Measurements from ENCODE around the gene LEFTY2.
"Not testable (repeated sequence)": the region's sequence is repeated elsewhere in the genome, so short reads cannot be mapped to it uniquely, and the experiment has no call there.

Gene LEFTY2

DNA sequence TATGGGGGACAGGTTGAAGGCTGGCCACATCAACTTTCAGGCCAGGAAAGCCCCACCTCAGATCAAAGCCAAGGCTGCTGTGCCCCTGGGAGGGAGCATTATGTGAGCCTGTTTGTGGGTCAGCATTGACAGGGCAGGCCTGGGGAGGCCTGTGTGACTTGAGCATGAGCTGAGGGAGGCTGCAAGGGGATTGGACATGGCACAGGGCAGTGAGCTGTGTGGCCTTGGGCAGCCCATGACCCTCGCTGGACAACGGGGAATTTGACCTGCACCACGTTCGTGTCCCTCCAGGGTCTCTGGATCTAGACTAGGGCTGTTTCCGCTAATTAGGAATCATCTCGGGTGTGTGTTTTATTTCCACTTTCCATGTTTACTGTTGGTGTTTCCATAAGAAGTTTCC, 34.6 kb downstream of the LEFTY2 start:
- no peak for DNase-seq (ENCODE audit: low read depth in 3 of 3)

DNA sequence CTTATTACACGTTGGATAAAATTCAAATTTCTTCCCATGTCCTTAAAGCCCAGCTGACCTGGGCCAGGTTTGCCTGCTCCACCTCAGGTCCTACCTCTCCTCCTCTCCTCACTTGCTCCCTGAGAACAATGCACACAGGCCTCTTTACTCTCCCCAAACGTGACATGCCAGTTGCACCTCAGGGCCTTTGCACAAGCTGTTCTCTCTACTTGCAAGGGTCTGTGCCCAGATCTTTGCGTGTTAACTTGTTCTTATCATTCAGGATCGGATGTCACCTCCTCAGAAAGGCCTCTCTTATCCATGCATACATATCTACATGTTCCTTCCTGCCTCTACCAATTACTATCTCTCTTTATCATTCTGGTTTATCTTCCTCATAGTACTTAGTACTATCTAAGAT, 37.4 kb downstream of the LEFTY2 start:
- DNase-seq (ENCODE audit: low read depth in 3 of 3): no peak

DNA sequence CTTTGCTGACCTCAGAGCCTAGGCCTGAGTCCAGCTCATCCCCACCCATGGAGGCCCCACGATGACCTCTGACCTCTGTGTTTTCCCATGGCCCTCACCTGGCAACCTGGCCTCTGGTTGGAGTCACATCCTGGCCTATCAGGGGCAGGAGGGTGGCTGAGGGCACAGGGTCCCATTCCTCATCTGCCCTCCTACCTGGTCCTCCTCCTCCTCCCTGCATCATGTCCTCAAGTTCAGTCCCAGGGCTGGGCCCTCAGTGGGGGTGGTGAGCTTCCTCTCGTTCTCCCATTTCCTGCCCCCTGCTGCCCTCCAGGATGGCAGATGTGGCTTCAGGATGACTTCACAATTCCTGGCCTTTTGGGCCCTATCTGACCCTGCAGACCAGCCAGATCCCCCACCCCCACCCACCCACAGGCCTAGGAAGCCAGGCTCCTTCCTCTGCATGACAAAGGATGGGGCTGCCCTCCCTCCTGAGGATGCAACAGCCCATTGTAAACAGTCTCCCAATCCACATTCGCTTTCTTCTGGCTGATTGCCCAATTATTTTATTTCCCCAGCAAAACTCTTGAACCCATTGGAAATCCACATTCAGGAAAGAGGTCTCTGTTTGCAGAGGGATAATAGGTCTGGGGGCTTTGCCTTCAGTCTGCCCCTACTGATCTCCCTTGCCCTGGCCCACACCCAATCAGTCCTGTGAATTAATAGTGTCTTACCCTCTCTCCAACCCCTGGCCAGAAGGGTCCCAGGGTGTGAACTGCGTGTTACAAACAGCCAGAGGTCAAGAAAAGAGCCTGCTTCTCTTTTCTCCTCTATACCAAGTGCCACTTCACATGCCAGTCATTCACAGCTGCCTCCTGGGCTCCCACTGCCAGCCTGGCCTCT, 41.7 kb downstream of the LEFTY2 start:
- no peak for DNase-seq (ENCODE audit: low read depth in 3 of 3)

DNA sequence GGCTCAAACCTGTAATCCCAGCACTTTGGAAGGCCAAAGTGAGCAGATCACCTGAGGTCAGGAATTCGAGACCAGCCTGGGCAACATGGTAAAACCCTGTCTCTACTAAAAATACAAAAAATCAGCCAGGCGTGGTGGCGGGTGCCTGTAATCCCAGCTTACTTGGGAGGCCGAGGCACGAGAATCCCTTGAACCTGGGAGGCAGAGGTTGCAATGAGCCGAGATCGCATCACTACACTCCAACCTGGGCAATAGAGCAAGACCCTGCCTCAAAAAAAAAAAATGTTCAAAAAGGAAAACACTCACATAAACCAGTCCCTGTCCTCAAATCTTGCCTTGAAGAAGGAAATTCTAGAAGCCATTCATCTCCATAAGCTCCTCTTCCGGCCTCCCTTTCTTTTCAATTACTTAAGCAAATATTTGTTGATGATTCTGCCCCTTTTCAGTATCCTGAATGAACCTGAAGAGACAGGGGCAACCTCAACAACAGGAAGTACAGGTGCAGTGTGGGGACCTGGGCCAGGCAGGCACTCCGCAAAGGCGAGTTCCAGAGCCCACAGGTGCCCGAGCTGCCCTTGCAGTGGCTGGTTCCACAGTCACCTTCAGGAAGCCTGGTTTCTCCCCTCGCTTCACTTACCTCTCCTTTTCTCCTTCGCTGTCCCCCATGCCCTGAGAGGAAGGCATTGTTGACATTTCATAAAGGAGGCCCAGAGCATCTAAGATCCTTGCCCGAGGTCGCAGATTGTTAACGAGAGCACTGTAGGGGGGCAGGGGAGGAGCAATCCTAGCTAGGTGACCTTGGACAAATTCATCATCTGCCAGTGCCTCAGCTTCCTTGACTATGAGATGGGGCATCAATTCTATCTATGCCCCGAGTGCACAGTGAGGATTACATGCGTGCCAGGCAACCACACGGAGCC, 43.2 kb downstream of the LEFTY2 start:
- no peak for DNase-seq (ENCODE audit: low read depth in 3 of 3)

DNA sequence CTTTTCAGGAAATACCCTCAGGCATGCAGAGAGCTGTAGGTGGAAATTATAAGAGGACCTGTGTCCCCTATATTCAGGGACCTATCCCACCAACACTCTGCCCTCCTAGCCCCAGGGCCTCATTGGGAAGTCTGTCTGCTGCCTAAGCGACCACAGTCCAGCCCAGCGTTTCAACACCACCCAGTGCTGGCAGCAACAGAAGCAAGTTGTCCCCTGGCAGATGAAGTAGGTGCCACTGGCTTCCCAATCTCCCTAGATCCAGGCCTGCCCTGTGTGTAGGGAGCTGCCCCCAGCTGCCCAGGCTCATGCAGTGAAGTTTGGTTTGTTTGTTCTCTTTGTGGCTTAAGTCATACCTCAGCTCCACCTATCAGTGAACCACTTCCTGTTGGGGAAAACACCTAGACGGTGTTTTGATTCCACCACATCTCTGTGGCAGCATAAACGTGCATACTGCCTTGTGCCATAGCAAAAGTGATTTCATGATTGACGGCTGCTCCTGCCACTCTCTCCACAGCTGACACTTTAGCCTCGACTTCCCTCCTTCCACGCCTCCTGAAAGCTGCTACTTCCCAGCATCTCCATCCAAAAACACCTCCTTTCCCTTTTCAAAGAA, 44.0 kb downstream of the LEFTY2 start:
- peak; percentile 47 to 50 (median 47) for DNase-seq (ENCODE audit: low read depth in 3 of 3)

DNA sequence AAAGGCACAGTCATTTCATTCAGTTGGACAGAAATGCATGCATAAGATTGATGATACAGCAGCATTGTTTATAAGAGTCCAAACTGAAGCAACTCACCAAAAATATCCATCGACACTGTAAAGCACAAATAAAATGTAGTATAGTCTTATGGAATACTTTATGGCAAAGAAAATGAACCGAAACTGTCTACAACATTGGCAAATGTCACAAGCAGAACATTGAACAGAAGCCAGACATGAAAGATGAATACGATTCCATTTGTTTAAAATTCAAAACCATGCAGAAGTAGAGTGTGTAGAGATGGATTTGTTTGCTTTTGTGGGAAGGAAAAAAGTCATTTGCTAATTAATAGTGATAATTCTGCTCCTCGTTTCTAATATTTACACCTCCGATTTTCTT, 44.5 kb downstream of the LEFTY2 start:
- DNase-seq (ENCODE audit: low read depth in 3 of 3): no peak

DNA sequence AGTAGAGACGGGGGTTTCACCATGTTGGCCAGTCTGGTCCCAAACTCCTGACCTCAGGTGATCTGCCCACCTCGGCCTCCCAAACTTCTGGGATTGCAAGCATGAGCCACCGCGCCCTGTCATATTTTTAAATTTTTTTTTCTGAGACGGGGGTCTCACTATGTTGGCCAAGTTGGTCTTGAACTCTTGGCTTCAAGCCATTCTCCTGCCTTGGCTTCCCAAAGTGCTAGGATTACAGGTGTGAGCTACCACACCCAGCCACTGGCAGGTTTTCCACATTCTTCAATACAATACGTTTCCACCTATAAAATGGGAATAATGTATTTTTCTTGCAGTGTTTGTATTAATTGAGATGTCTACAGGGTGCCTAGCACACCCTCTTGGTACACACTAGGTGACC, 48.7 kb downstream of the LEFTY2 start:
- DNase-seq (ENCODE audit: low read depth in 3 of 3): no peak

DNA sequence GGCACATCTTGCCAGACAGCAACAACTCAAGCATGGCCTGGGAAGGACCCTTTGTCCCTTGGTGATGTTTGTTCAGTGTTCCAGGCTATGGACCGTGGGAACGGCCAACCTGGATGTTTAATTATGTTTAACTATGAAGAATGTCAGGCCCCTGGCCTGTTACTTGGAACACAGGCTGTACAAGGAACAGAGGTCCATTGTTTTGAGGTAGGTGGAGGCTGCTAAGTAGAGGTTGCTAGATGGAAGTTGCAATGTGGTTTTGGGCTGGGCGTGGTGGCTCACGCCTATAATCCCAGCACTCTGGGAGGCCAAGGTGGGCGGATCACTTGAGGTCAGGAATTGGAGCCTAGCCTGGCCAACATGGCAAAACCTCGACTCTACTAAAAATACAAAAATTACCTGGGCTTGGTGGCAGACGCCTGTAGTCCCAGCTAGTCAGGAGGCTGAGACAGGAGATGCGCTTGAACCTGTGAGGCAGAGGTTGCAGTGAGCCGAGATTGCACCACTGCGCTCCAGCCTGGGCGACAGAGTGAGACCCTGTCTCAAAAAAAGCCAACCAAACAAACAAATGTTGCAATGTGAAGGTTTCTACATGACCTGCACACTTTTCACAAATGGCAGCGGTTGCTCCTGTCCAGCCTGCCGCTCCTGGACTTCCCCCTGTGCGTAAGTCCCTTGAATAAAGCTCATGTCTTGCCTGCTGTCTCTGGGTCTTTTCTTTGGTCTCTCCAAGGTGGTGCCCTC, 49.6 kb downstream of the LEFTY2 start:
- DNase-seq (ENCODE audit: low read depth in 3 of 3): no peak

DNA sequence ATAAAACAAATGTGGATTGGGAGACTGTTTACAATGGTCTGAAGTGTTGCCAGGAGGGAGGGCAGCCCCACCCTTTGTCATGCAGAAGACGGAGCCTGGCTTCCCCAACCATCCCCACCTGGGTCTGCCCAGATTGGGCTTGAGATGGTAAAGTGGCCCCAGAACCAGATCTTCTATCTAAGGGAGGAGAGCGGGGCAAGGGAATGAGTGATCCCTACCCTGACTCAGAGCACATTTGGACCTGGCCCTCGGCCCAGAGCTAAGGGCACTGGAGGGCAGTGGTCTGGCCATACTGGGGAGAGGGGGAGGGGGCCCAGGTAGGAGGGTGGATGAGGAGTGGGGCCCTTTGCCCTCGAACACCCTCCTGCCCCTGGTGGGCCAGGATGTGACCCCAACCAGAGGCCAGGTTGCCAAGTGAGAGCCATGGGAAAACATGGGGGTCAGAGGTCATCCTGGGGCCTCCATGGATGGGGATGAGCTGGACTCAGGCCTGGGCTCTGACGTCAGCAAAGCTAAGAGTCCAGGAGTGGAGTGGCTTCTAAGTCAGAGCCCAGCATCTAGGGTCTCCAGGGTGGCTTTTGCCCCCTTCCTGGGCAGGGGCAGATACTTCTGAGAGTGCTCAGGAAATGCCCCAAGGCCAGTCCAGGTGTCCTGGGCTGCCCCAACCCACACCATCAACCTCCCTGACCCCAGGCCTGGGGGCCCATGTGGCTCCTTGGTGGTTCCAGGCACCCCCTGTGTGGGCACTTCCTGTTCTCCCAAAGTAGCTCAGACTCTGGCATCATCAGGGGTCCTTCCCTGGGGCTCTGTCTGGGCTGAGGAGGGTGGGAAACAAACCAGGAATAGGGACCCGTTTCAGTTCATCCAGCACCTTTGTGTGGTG, 50.4 kb downstream of the LEFTY2 start:
- DNase-seq (ENCODE audit: low read depth in 3 of 3): no peak

DNA sequence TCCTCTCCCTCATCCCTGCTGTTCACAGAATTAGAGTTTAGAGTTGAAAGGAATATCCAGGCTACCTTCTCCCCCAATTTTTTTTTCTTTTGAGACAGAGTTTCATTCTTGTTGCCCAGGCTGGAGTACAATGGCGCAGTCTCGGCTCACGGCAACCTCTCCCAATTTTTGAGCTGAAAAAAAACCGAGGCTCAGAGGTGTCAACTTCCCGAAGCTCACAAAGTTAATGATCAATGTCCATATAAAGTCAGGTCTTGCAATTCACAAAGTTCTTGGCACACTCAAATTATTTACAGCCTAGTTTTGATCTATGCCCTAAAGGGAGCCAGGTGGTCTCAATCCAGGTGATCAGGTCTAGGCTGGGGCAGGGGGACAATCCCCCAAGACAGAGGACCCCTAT, 51.3 kb downstream of the LEFTY2 start:
- no peak for DNase-seq (ENCODE audit: low read depth in 3 of 3)

DNA sequence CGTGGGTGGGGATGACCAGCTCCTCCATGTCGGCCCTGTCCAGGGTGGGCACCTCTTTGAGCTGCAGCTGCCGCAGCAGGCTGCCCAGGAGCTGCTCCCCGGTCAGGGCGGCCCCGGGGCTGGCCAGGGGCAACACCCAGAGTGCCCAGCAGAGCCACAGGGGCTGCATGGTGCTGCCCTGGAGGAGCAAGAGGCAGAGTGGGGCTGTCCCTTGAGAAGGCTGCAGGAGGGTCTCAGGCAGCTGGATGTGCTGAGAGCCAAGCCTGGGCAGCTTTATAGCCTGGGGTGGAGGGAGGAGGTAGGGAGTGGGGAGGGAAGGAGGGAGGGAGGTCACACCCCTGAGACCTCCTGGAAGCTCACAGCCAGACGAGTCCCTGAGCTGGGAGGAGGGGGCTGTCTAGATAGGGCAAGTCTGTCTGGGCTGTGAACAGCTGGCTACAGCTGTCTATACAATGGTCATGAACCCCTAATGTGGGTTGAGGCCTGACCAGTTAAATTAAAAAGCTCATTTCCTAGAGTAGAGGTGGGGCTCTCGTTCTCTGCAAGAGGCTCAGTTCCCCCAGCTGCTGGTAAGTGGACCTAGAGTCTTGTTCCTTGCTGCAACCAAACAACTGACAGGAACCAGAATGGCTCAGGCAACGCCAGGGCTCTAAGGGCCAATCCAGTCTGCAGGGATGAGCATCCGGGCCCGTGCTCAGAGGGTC, 52.0 kb downstream of the LEFTY2 start, which contains the start of gene LEFTY1:
TSS of gene LEFTY1 (minus strand) at position 249 of the 704 bp plus-strand sequence. CDS start at position 169, 80 bp downstream.
- no peak for DNase-seq (ENCODE audit: low read depth in 3 of 3)

DNA sequence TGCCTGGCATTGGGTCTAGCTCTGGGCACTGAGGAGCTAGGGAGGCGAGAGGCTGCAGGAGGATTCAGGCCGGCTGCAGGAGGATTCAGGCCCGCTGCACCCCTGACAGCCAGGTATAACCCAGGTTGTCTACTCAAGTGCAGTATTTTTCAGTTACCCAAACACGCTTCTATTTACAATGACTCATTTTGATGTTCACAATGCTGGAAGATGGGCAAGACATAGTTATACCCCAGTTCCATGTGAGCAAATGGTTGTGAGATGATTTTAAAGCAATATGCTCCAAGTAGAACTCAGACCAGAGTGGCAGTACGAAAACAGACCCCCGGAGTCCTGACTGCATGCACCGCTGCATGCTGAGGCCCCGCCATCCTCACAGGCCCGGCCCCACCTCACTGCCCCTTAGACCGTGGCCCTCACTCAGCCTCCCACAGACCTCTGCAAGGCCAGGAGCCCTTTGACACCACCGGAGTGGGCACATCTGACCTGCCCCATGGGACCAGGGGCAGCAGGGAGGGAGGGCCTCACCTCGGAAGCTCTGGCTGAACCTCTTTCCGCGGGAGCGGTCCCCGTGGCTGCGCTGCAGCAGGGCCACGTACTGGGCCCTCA, 52.6 kb downstream of the LEFTY2 start:
- no peak for DNase-seq (ENCODE audit: low read depth in 3 of 3)

DNA sequence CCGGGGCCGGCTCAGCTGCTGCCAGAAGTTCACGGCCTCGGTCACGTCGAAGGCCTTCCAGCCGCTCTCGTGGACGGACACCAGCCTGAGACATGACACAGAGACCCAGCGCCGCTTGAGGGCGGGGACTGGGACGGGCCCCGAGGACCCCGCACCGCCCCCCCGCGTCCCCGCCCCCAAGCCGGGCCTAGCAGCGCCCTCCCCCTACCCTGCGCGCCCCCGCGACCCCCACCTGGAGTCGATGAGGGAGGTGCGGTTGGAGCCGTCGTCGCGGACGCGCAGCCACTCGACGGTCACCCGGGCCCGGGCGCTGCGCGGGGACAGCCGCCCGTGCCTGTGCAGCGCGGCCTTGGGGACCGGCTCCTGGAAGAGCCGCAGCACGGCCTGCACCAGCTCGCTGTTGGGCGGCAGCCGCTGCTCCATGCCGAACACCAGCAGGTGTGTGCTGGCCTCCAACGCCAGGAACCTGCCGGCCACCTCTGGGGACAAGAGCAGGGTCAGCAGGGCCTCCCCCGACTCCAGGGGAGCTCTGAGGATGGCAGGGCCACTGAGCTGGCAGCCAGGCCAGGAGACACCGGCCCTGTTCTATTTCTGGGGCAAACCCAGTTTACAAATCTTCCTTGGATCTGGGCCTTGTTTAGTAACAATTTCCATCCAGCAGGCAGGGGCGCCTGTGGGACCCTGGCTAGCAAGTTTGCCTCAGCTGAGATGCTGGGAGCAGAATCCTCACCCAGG, 53.3 kb downstream of the LEFTY2 start:
- not testable (repeated sequence) for DNase-seq (ENCODE audit: low read depth in 3 of 3)

DNA sequence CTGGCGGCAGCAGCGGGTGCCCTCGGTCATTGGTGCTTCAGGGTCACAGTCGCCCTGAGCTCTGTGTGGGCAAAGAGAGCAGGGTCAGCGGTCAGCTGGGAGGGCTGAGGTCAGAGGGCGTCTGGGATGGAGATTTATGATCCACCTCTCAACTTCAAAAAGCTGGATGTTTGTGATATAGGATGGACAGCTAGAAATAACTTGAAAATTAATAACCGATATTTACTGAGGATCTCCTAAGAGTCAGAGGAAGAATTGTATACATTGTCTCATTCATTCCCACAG, 54.0 kb downstream of the LEFTY2 start:
- no peak for DNase-seq (ENCODE audit: low read depth in 3 of 3)

Measured in stimulated activated CD4-positive, alpha-beta T cell treated with anti-CD3 and anti-CD28 coated beads, TNF-alpha, amount 100 ng/mL, for 24 hours (primary cell).